HG03439 (cell line): ENCODE data around the gene ANKDD1B.
"Not testable (repeated sequence)": the region's sequence is repeated elsewhere in the genome, so short reads cannot be mapped to it uniquely, and the experiment has no call there.

ENCODE experiments used
- ATAC-seq: cut with Tn5 transposase; IDR thresholded peaks from one replicate; pipeline ENCODE4 v1.9.1; 2021; ENCODE audit warnings: mild to moderate bottlenecking, moderate library complexity; ENCODE audit not compliant: unreplicated experiment

The ANKDD1B gene

DNA sequence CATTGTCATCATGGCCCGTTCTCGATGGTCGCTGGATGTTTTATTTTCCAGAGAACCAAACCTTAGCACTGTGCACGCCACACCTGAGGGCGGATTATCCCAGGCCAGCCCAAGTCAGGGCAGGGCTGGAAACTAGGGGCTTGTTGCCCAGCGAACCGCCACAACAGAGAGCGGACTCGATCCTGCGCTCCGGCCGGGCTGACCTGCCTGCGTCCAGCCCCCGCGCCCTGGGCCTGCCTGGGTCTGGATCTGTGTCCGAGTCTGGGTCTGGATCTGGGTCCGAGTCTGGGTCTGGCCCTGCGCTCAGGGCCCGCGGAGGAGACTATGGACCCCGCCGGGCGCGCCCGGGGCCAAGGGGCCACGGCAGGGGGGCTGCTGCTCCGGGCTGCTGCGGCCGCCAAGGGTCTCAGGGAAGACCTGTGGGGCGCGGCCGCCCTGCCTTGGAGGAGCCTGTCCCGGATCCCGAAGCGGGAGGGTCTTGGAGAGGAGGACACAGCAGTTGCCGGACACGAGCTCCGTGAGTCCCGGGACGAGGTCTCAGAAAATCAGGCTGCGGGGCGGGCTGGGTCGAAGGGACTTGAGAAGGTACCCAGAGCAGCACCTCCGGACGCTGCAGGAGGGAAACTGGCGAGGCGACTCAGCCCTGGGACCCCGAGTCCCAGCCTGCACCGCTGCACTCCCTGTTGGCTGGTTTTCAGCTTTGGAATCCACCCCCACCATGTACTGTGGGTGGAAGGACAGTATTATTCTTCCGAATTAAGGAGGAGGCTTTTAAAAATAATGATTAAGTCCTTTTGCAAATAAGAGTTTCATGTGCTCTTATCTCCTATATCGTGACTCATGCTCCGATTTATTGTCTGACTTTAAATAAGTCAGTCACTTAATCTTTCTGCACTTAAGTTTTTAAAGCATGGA is at the start of gene ANKDD1B:
ANKDD1B (plus strand) TSS at position 143 of the 915 bp plus-strand sequence; CDS start at position 325, 182 bp downstream.
- ATAC-seq, result no peak

DNA sequence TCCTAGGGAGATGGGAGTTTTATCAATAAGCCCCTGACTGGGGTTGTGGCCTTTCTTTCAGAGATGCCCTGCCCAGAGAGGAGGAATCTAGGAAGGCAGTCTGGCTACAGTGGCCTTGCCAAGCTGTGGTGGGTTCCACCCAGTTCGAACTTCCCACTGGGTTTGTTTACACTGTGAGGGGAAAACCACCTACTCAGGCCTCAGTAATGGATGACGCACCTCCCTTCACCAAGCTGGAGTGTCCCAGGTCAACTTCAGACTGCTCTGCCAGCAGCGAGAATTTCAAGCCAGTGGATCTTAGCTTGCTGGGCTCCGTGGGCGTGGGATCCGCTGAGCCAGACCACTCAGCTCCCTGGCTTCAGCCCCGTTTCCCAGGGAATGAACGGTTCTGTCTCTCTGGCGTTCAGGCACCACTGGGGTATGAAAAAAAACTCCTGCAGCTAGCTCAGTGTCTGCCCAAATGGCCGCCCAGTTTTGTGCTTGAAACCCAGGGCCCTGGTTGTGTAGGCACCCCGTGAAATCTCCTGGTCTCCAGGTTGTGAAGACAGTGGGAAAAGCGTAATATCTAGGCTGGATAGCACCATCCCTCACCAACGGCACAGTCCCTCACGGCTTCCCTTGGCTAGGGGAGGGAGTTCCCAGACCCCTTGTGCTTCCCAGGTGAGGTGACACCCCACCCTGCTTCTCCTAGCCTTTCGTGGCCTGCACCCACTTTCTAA is 45.1 kb upstream of the ANKDD1B start:
- ATAC-seq, result peak; percentile 11

DNA sequence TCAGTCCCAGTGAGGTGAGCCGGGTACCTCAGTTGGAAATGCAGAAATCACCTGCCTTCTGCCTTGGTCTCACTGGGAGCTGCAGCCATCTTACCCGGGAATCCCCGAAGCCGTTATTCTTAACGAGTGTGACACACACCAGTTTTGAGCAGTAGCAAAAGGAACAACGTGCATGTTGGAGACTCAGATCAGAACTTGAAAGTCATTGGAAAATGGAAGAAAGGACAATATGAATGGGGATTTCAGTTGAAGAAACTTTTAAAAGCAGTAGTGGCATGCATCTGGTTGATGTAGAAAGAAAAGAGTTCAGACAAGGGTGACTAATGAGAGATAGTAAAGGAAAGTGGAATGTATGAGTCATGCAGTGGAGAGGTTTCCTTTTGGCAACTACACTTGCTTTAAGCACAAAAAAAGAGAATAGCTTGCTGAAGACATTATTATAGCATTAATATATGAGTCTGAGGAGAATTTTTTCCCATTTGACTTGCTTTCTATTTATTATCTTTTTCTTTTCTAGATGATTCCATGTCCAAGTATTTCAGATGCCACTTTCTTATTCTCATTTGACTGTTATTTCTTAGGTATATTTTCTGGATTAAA is 44.4 kb upstream of the ANKDD1B start:
- peak; percentile 89 for ATAC-seq

- ATAC-seq, result peak; percentile 46
Observed at GRCh38 chr5:75567710-75568109, 43.5 kb upstream of the ANKDD1B start.

DNA sequence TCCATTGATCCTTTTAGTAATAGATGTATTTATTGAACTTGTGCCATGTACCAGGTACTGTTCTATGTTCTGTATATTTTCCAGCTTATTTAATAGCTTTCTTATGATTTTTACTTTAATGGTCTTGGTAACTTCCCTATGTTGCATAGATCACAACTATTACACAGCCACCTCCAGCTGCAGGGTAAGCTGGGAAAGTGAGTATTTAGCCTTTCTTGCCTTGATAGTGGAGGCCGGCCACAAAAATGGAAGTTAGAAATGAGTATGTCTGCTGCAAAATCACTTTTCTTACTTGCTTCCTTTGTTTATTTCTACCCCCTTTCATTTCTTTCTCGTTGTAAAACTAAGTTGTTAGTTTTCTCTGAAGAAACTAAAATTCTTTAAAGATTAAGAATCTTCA is 43.1 kb upstream of the ANKDD1B start:
- no peak for ATAC-seq

DNA sequence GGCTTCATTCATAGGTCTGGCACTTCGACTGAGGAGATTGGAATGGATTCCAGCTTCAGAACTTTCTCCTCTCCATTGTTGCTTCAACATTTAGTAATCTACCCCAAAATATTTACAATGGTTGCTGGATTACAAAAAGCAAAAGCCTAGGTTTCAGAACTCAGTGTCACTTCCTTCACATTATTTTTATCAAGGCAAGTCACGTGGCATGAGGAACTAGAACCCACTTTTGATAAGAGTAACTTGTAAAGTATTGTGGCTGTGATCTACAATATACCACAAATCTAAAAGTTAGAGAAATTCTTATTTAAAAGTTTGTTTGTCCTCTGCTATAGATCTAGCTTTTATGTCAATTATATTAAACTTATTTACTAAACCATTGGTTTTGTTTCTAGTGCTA is 39.7 kb upstream of the ANKDD1B start:
- no peak for ATAC-seq

DNA sequence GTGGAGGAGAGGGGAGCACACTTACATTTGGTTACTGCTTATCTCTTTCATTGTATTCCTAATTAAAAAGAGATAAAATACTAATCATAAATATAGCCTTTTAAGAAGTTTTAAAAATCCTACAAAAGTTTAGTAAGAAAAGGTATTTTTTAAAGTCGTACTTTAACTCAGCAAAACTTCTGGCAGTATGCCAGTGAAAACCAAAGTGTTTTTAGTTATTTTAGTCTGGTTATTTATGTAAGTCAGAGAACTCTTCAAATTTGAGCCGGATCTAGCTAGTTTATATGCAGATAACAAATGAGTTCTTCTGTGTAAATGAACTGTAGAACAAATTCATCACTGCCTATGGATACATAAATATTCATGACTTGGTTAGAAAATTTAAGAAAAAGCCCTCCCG is 36.5 kb upstream of the ANKDD1B start:
- peak; percentile 18 for ATAC-seq

GRCh38 chr5:75578280-75578679 is 33.0 kb upstream of the ANKDD1B start:
- not testable (repeated sequence) for ATAC-seq

DNA sequence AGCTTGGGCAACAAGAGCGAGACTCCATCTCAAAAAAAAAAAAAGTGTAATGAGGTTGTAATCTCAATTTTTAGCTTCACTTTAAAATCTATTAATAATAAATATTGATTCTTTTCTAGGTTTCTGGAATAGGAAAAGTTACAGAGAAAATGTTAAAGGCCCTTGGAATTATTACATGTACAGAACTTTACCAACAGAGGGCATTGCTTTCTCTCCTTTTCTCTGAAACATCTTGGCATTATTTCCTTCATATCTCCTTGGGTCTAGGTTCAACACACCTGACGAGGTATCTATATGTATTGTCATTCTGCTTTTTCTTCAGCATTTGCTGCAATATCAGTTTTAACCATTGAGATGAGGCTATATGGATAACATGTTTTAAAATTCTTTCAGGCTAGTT is 26.6 kb upstream of the ANKDD1B start:
- no peak for ATAC-seq

DNA sequence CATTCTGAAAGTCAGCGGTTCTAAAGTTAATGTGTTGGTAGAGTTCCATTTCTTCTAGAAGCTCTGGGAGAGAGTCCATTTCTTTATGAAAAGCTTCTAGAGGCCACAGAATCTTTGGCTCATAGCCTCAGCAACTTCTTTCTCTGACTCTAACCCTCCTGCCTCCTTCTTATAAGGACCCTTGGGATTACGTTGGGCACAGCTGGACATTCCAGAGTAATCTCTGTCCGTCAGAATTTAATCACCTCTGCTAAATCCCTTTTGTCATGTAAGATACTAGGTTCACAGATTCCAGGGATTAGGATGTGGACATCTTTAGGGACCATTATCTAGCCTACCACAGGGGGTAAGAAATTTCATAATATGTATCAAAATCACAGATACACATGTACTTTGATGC is 22.6 kb upstream of the ANKDD1B start:
- ATAC-seq, result no peak

- ATAC-seq, result no peak
Observed at GRCh38 chr5:75600535-75600934, 10.7 kb upstream of the ANKDD1B start.

DNA sequence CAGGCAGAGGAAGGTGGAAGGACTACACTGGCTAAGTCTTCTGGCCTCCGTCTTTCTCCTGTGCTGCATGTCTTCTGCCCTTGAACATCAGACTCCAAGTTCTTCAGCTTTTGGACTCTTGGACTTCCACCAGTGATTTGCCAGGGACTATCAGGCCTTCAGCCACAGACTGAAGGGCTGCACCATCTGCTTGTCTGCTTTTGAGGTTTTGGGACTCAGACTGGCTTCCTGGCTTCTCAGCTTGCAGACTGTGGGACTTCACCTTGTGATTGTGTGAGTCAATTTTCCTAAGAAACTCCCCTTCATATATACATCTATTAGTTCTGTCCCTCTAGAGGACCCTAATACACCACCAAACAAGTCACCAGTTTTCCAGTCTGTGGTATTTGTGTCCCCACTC is 9.7 kb upstream of the ANKDD1B start:
- no peak for ATAC-seq

GRCh38 chr5:75601996-75602395 is 9.3 kb upstream of the ANKDD1B start:
- no peak for ATAC-seq

- no peak for ATAC-seq
Observed at GRCh38 chr5:75603371-75603770, 7.9 kb upstream of the ANKDD1B start.

DNA sequence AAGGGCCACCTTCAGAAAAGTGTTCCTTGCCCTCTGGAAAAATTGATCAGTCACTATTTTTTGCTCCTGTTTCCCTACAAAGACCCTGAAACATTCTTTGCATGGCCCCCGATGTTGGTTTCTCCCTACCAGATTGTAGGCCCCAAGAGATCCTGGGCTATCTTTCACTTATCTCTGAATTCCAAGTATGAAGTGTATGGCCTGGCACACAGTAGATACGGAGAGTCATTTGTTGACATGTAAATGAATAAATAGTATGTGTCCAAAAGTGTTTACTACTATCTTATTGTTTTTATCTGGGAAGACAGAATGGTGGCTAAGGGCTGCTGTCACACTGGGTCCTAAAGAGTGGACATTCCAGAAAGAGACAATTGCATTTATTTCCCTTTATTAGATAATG is 7.4 kb upstream of the ANKDD1B start:
- ATAC-seq, result no peak

GRCh38 chr5:75607341-75607740 is 3.9 kb upstream of the ANKDD1B start:
- ATAC-seq, result not testable (repeated sequence)

- no peak for ATAC-seq
Observed at GRCh38 chr5:75608870-75609269, 2.4 kb upstream of the ANKDD1B start.

DNA sequence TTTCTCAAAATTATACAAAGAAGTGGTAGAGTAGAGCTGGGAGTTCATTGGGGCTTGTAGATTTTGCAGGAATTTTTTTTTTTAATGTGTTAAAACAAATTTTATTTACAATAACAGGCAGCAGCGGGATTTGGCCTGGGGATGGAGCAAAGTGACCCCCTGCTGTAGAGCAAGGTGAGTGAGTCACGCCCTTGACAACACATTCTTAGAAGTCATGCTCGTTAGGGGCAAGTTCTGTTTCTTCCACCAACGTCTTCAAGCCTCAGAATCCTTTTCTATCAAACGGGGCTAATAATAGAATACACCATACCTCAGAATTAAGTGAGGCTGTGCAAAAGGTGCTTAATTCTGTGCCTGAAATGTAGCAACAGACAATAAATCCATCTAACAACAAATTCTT is 1.1 kb upstream of the ANKDD1B start:
- ATAC-seq, result no peak

- not testable (repeated sequence) for ATAC-seq
Observed at GRCh38 chr5:75610859-75611310, 368 bp upstream of the ANKDD1B start.

GRCh38 chr5:75612226-75612569 is 945 bp downstream of the ANKDD1B start:
- ATAC-seq, result no peak

DNA sequence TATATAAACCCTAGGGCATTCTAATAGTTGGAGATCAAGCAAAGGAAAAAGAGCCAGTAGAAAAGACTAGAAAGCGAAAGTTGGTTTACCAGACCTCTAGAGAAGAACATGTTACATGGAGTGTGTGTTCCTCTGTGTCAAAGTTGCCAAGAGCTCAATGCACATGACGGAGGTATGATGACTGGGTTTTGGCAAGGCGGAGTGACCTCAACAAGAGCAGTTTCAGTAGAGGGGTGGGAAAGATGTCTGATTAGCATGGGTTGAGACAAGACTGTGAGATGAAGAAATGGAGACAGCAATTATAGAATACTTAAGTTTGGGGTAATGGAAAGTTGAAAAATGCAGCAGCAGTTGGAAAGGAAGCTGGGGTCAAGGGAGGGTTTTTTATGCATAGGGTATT is 1.6 kb downstream of the ANKDD1B start:
- no peak for ATAC-seq

DNA sequence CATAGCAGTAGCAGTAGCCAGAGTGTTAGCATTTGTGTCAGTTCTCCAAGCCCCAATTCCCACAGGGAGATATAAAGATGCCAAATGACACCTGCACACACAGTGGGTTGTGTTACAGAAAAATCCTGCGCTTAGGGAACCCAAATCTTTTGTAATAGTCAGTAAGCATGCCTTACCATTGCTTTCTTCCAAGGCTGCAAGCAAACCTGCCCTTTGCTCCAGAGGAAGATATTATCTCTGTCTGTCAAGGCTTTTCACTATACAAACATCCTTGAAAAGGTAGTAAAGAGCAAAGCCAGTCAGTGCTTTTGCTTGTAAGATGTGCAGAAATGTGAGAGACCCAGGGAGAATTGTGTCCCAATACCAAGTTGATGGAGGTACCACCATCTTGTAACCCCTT is 2.9 kb downstream of the ANKDD1B start:
- no peak for ATAC-seq
